ENCODE data around the gene CDH4.

CDH4 gene

DNA sequence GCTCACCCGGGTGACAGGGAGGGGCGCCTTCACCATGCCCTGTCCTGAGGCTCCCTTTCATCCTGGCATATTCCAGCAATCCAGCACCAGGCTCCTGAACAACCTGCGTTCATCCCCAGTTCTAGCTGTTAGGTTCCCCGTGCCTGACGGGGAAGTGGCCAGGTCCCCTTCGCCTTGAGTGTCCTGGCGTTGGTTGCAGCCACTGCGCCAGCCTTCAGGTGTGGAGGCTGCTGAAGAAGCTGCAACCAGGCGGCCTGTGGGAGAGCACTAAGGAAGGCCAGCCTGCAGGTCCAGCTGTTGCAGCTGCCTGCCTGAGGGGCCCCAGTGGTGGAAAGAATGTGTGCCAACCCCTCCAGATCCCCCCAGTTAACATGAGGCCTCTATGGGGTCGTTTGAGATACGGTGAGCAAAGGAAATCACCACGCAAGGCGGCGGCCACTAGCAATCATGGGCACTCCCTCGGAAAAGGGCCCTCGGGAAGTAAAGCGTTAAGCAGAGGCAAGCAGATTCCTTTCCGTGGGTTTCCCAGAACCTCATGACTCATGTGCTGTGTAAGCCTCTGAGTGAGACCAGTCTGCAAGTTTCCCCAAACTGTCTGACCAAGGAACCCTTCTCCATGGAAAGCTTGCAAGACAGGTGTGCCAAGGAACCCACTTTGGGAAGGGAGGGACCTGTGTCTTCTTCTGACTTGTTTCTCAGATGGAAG, 492.8 kb downstream of the CDH4 start:
- no peaks in the 10 kb centered on the region for H3K9me3 ChIP-seq (replicated peaks in 1 of 2; ENCODE audit: control insufficient read depth in 2 of 2, insufficient read depth in 1 of 2, low read depth in 1 of 2, low read length in 2 of 2)
- H3K4me3 ChIP-seq (ENCODE audit: low read length in 2 of 2): no peak overlapping the region
- no CpG with 5 or more reads among the region's 18 CpGs for WGBS, 2 donors (ENCODE audit: extremely low coverage in 2 of 2, insufficient read length in 2 of 2, insufficient replicate concordance in 1 of 2)
- peak overlapping the region; percentile 52 for H2BK12ac ChIP-seq (ENCODE audit: low read length)
- H3K18ac ChIP-seq (ENCODE audit: low read length): no peak overlapping the region
- H2BK120ac ChIP-seq (ENCODE audit: low read depth, low read length): no peak overlapping the region
- no peak overlapping the region for H3K4ac ChIP-seq (ENCODE audit: low read length)
- no peak overlapping the region for H3K4me2 ChIP-seq (ENCODE audit: insufficient read depth, low read length, poor library complexity, severe bottlenecking)
- peak overlapping the region; percentile 22 for H2BK15ac ChIP-seq (ENCODE audit: low read length)
- peak overlapping the region; percentile 40 for H2AK5ac ChIP-seq (ENCODE audit: low read depth, low read length)
- no peaks in the 10 kb centered on the region for H3K79me1 ChIP-seq (ENCODE audit: low read depth, low read length)
- no peak overlapping the region for H3K27ac ChIP-seq (replicated peaks; ENCODE audit: low read length)
- H3K14ac ChIP-seq (ENCODE audit: low read length): peak overlapping the region; percentile 50
- H3K23ac ChIP-seq (ENCODE audit: low read depth, low read length, poor library complexity): no peak overlapping the region
- no peaks in the 10 kb centered on the region for H3K4me1 ChIP-seq (ENCODE audit: control insufficient read depth in 2 of 2, insufficient read depth in 1 of 2, low read depth in 1 of 2, low read length in 2 of 2)
- H2BK5ac ChIP-seq (ENCODE audit: low read length): no peak overlapping the region
- H4K8ac ChIP-seq (ENCODE audit: low read depth, low read length): no peak overlapping the region
- H4K91ac ChIP-seq (ENCODE audit: low read depth, low read length, poor library complexity): no peak overlapping the region
- H2AFZ ChIP-seq (ENCODE audit: low read length): no peak overlapping the region
- no peak overlapping the region for H3K9ac ChIP-seq (ENCODE audit: low read depth, low read length, poor library complexity)
- H3K27me3 ChIP-seq (ENCODE audit: control insufficient read depth in 3 of 3, insufficient read depth in 3 of 3, low read depth in 1 of 3, low read length in 3 of 3): no peaks in the 10 kb centered on the region
- H3K36me3 ChIP-seq (replicated peaks in 1 of 2; ENCODE audit: control insufficient read depth in 2 of 2, insufficient read depth in 2 of 2, low read length in 2 of 2): no peaks in the 10 kb centered on the region
- no peak for DNase-seq (ENCODE audit: low spot score)

DNA sequence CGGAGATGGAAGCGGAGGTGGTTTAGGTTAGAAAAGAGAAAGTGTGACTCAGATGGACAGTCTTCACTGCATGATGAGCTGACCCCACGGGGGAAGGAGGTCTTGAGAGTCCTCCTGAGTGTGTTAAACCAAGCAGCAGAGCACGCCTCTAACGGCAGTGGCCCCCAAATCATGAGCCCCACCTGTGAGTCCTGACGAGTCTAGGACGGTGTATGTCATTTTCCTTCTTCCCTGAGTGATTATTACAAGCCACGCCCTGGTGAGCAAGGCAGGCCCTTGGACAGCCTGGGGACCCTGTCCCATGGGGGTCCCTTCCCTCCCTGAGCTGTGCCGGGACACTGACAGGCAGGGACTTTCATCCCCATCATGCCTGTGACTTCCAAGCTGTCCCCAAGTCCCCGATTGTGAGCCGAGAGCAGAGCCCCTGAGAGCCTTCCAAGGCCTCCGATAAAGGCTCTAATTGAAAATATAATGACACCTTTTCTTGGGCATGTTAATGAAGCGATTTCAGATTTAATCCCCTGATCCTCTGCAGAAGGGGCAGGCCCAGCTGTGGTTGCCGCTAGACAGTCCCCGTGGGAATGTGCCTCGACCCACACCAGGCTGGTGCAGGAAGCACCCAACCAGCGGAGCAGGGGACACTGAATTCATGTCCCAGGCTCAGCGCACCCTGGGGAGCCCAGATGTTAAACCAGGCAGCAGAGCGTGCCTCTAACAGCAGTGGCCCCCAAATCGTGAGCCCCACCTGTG, 493.5 kb downstream of the CDH4 start:
- Histone ChIP-seq H3K14ac (ENCODE audit: low read length) (no peak overlapping the region), H2BK15ac (ENCODE audit: low read length) (no peak overlapping the region), H3K79me1 (ENCODE audit: low read depth, low read length) (no peaks in the 10 kb centered on the region), H3K9me3 (replicated peaks in 1 of 2; ENCODE audit: control insufficient read depth in 2 of 2, insufficient read depth in 1 of 2, low read depth in 1 of 2, low read length in 2 of 2) (peaks cover 0 to 2% of the 10 kb centered on the region in 2 donors), H3K18ac (ENCODE audit: low read length) (no peak overlapping the region), H2BK12ac (ENCODE audit: low read length) (peak overlapping the region; percentile 77), H3K4me1 (ENCODE audit: control insufficient read depth in 2 of 2, insufficient read depth in 1 of 2, low read depth in 1 of 2, low read length in 2 of 2) (no peaks in the 10 kb centered on the region), H3K23ac (ENCODE audit: low read depth, low read length, poor library complexity) (no peak overlapping the region), H2AK5ac (ENCODE audit: low read depth, low read length) (no peak overlapping the region), H4K91ac (ENCODE audit: low read depth, low read length, poor library complexity) (no peak overlapping the region), H2AFZ (ENCODE audit: low read length) (no peak overlapping the region), H2BK5ac (ENCODE audit: low read length) (no peak overlapping the region), H4K8ac (ENCODE audit: low read depth, low read length) (no peak overlapping the region), H3K27me3 (ENCODE audit: control insufficient read depth in 3 of 3, insufficient read depth in 3 of 3, low read depth in 1 of 3, low read length in 3 of 3) (no peaks in the 10 kb centered on the region), H3K36me3 (replicated peaks in 1 of 2; ENCODE audit: control insufficient read depth in 2 of 2, insufficient read depth in 2 of 2, low read length in 2 of 2) (no peaks in the 10 kb centered on the region), H3K4ac (ENCODE audit: low read length) (no peak overlapping the region), H3K9ac (ENCODE audit: low read depth, low read length, poor library complexity) (no peak overlapping the region), H3K4me3 (ENCODE audit: low read length in 2 of 2) (no peak overlapping the region), H3K4me2 (ENCODE audit: insufficient read depth, low read length, poor library complexity, severe bottlenecking) (no peak overlapping the region), H2BK120ac (ENCODE audit: low read depth, low read length) (no peak overlapping the region), H3K27ac (replicated peaks; ENCODE audit: low read length) (no peak overlapping the region)
- DNase-seq (ENCODE audit: low spot score): no peak
- WGBS, 2 donors (ENCODE audit: extremely low coverage in 2 of 2, insufficient read length in 2 of 2, insufficient replicate concordance in 1 of 2): no CpG with 5 or more reads among the region's 20 CpGs

- H4K91ac ChIP-seq (ENCODE audit: low read depth, low read length, poor library complexity): no peak overlapping the region
- H3K9ac ChIP-seq (ENCODE audit: low read depth, low read length, poor library complexity): no peak overlapping the region
- no peak overlapping the region for H2BK15ac ChIP-seq (ENCODE audit: low read length)
- H3K27me3 ChIP-seq (ENCODE audit: control insufficient read depth in 3 of 3, insufficient read depth in 3 of 3, low read depth in 1 of 3, low read length in 3 of 3): no peaks in the 10 kb centered on the region
- no peaks in the 10 kb centered on the region for H3K79me1 ChIP-seq (ENCODE audit: low read depth, low read length)
- H3K27ac ChIP-seq (replicated peaks; ENCODE audit: low read length): no peak overlapping the region
- H3K36me3 ChIP-seq (replicated peaks in 1 of 2; ENCODE audit: control insufficient read depth in 2 of 2, insufficient read depth in 2 of 2, low read length in 2 of 2): no peaks in the 10 kb centered on the region
- no peak overlapping the region for H3K18ac ChIP-seq (ENCODE audit: low read length)
- H2BK5ac ChIP-seq (ENCODE audit: low read length): no peak overlapping the region
- H3K4me2 ChIP-seq (ENCODE audit: insufficient read depth, low read length, poor library complexity, severe bottlenecking): no peak overlapping the region
- no peak overlapping the region for H2BK120ac ChIP-seq (ENCODE audit: low read depth, low read length)
- no peak overlapping the region for H3K14ac ChIP-seq (ENCODE audit: low read length)
- H3K23ac ChIP-seq (ENCODE audit: low read depth, low read length, poor library complexity): no peak overlapping the region
- H3K4me1 ChIP-seq (ENCODE audit: control insufficient read depth in 2 of 2, insufficient read depth in 1 of 2, low read depth in 1 of 2, low read length in 2 of 2): no peaks in the 10 kb centered on the region
- H2AK5ac ChIP-seq (ENCODE audit: low read depth, low read length): no peak overlapping the region
- DNase-seq (ENCODE audit: low spot score): no peak
- peak overlapping the region in 1 of 2 donors; percentile 23 for H3K4me3 ChIP-seq (ENCODE audit: low read length in 2 of 2)
- no peak overlapping the region for H3K4ac ChIP-seq (ENCODE audit: low read length)
- no peak overlapping the region for H2BK12ac ChIP-seq (ENCODE audit: low read length)
- H4K8ac ChIP-seq (ENCODE audit: low read depth, low read length): no peak overlapping the region
- no CpG with 5 or more reads among the region's 11 CpGs for WGBS, 2 donors (ENCODE audit: extremely low coverage in 2 of 2, insufficient read length in 2 of 2, insufficient replicate concordance in 1 of 2)
- H3K9me3 ChIP-seq (replicated peaks in 1 of 2; ENCODE audit: control insufficient read depth in 2 of 2, insufficient read depth in 1 of 2, low read depth in 1 of 2, low read length in 2 of 2): peaks cover 2 to 5% of the 10 kb centered on the region in 2 donors
- H2AFZ ChIP-seq (ENCODE audit: low read length): no peak overlapping the region
Measured at GRCh38 chr20:61746147-61746646, 494.1 kb downstream of the CDH4 start.

GRCh38 chr20:61746781-61747180, 494.7 kb downstream of the CDH4 start:
- H3K27me3 ChIP-seq (ENCODE audit: control insufficient read depth in 3 of 3, insufficient read depth in 3 of 3, low read depth in 1 of 3, low read length in 3 of 3): no peaks in the 10 kb centered on the region
- no peaks in the 10 kb centered on the region for H3K79me1 ChIP-seq (ENCODE audit: low read depth, low read length)
- H3K18ac ChIP-seq (ENCODE audit: low read length): no peak overlapping the region
- H4K91ac ChIP-seq (ENCODE audit: low read depth, low read length, poor library complexity): no peak overlapping the region
- H3K27ac ChIP-seq (replicated peaks; ENCODE audit: low read length): no peak overlapping the region
- H3K9me3 ChIP-seq (replicated peaks in 1 of 2; ENCODE audit: control insufficient read depth in 2 of 2, insufficient read depth in 1 of 2, low read depth in 1 of 2, low read length in 2 of 2): peaks cover 2 to 9% of the 10 kb centered on the region in 2 donors
- no peak for DNase-seq (ENCODE audit: low spot score)
- H3K4me3 ChIP-seq (ENCODE audit: low read length in 2 of 2): no peak overlapping the region
- H2AK5ac ChIP-seq (ENCODE audit: low read depth, low read length): no peak overlapping the region
- peak overlapping the region; percentile 48 for H3K14ac ChIP-seq (ENCODE audit: low read length)
- H2BK15ac ChIP-seq (ENCODE audit: low read length): no peak overlapping the region
- H2BK120ac ChIP-seq (ENCODE audit: low read depth, low read length): no peak overlapping the region
- no peak overlapping the region for H2AFZ ChIP-seq (ENCODE audit: low read length)
- H3K23ac ChIP-seq (ENCODE audit: low read depth, low read length, poor library complexity): no peak overlapping the region
- H3K4me1 ChIP-seq (ENCODE audit: control insufficient read depth in 2 of 2, insufficient read depth in 1 of 2, low read depth in 1 of 2, low read length in 2 of 2): no peaks in the 10 kb centered on the region
- no peak overlapping the region for H2BK12ac ChIP-seq (ENCODE audit: low read length)
- no peak overlapping the region for H4K8ac ChIP-seq (ENCODE audit: low read depth, low read length)
- no peak overlapping the region for H3K4me2 ChIP-seq (ENCODE audit: insufficient read depth, low read length, poor library complexity, severe bottlenecking)
- no peaks in the 10 kb centered on the region for H3K36me3 ChIP-seq (replicated peaks in 1 of 2; ENCODE audit: control insufficient read depth in 2 of 2, insufficient read depth in 2 of 2, low read length in 2 of 2)
- WGBS, 2 donors (ENCODE audit: extremely low coverage in 2 of 2, insufficient read length in 2 of 2, insufficient replicate concordance in 1 of 2): no CpG with 5 or more reads among the region's 12 CpGs
- H2BK5ac ChIP-seq (ENCODE audit: low read length): no peak overlapping the region
- H3K4ac ChIP-seq (ENCODE audit: low read length): no peak overlapping the region
- H3K9ac ChIP-seq (ENCODE audit: low read depth, low read length, poor library complexity): no peak overlapping the region
